Right atrium auricular region (tissue), 2 donors: ENCODE measurements around the gene CSK. TPM values are rescaled to one million over a fixed set of nuclear protein-coding genes. Genes with fewer than 3 reads are reported as not detected.
"Not testable (repeated sequence)": the region's sequence is repeated elsewhere in the genome, so short reads cannot be mapped to it uniquely, and the experiment has no call there.

Experiments
- DNase-seq: peaks from one replicate; pipeline ENCODE4 v3.0.0-alpha.2; 2019; ENCODE audit warnings: low spot score
- H3K27ac ChIP-seq, 2 donors: fragments of 200-600 bp; sonication (generic); 1 replicate in 1 of 2; 2 replicates in 1 of 2; pipeline ENCODE4 v1.5.1; 2016 to 2019
- H3K27me3 ChIP-seq, 2 donors: fragments of 200-600 bp; sonication (generic); one replicate each; pipeline versions ENCODE4 v1.5.1 to v1.6.0; 2017 to 2019
- H3K36me3 ChIP-seq: fragments of 200-600 bp; sonication (generic); one replicate; pipeline ENCODE4 v1.5.1; 2016
- H3K4me1 ChIP-seq, 2 donors: fragments of 200-600 bp; sonication (generic); one replicate each; pipeline versions ENCODE4 v1.5.1 to v1.6.0; 2017 to 2019
- H3K4me3 ChIP-seq, 2 donors: fragments of 200-600 bp; sonication (generic); 1 replicate in 1 of 2; 2 replicates in 1 of 2; pipeline ENCODE4 v1.5.1; 2017 to 2019; ENCODE audit warnings: mild to moderate bottlenecking in 1 of 2, moderate library complexity in 1 of 2
- H3K9me3 ChIP-seq, 2 donors: fragments of 200-600 bp; sonication (generic); one replicate each; pipeline ENCODE4 v1.5.1; 2019
- total RNA-seq, 2 donors: library from RNA; depleted of rRNA; stranded (reverse); fragments of >200 nt; gene quantifications; one replicate each; pipeline ENCODE4 v1.1.0, GENCODE V29; 2016
- TF ChIP-seq, protein P1 (sequence below), 2 donors: fragments of 200-600 bp; sonication (generic); IDR thresholded peaks; one replicate each; pipeline ENCODE4 v1.5.1; 2019; ENCODE audit warnings: antibody characterized with exemption in 2 of 2

Gene CSK
- total RNA-seq, 2 donors from 2014 or later, result 25.6 to 26.8 TPM

DNA sequence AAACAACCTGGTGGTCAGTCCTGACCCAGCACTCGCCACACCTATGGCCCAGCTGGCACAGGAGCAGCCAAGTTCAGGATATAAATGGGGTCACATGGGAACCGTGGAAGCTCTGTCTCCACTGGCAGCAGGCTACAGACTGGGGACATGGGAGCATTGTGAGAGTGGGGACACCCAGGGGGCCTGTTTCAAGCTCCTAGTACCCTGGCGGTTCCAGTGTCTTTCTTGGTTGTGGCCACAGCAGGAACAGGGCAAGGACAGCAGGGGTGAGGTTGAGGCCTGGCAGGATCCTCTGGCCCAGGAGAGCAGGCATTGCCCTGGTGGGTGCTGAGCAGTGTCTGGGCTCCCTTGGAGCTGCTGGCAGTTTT lies 1.9 kb downstream of the CSK start:
- H3K4me1 ChIP-seq, result peaks cover 0 to 83% of the 10 kb centered on the region in 2 donors
- H3K27me3 ChIP-seq, result no peaks in the 10 kb centered on the region
- no peak for DNase-seq
- peak overlapping the region; percentile 69 to 80 for H3K4me3 ChIP-seq
- peak overlapping the region; percentile 91 to 92 for H3K27ac ChIP-seq
- H3K9me3 ChIP-seq, result no peaks in the 10 kb centered on the region
- no peaks in the 10 kb centered on the region for H3K36me3 ChIP-seq
- TF ChIP-seq, protein P1, sequence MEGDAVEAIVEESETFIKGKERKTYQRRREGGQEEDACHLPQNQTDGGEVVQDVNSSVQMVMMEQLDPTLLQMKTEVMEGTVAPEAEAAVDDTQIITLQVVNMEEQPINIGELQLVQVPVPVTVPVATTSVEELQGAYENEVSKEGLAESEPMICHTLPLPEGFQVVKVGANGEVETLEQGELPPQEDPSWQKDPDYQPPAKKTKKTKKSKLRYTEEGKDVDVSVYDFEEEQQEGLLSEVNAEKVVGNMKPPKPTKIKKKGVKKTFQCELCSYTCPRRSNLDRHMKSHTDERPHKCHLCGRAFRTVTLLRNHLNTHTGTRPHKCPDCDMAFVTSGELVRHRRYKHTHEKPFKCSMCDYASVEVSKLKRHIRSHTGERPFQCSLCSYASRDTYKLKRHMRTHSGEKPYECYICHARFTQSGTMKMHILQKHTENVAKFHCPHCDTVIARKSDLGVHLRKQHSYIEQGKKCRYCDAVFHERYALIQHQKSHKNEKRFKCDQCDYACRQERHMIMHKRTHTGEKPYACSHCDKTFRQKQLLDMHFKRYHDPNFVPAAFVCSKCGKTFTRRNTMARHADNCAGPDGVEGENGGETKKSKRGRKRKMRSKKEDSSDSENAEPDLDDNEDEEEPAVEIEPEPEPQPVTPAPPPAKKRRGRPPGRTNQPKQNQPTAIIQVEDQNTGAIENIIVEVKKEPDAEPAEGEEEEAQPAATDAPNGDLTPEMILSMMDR (IDR thresholded peaks at IDR 0.05), result no peak

DNA sequence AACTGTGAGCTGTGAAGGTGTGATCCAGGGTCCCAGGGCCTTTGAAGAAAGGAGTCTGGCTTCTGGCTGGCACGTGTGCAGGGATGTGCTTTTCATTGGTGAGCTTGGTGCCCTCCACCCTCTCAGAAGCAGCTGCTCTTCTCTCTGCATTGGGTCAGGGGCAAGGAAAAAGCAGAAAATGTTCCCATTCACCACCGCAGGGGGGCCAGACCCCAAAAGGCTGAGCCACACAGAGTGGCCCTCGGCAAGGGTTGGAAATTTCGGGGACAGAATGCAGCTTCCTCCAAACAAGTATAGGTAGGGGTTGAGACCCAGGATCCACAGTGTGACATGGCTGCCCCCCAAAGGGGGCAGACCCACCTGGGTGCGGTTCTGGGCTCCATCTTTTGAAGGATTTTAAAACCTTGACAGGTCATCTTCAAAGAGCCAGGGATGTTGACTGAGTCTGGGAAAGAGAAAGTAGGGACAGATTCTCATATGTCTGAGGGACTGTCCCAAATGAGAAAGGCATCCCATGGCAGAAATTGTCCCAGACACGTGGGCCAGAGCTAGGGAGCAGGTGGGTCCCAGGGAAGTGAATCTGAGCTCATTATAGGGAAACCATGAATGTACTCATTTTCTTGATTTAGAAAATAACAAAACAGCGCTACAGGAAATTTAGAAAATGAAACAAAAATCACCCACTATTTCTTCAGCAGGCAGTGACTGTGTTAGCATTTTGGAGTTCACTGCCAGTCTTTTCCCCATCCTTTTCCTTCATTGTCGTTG lies 2.7 kb downstream of the CSK start:
- no peak for DNase-seq
- peak overlapping the region; percentile 91 to 92 for H3K27ac ChIP-seq
- peak overlapping the region in 1 of 2 donors; percentile 80 for H3K4me3 ChIP-seq
- H3K27me3 ChIP-seq, result no peaks in the 10 kb centered on the region
- TF ChIP-seq, protein P1 (IDR thresholded peaks at IDR 0.05), result no peak
- H3K4me1 ChIP-seq, result peaks cover 0 to 91% of the 10 kb centered on the region in 2 donors
- H3K9me3 ChIP-seq, result no peaks in the 10 kb centered on the region
- H3K36me3 ChIP-seq, result no peaks in the 10 kb centered on the region

DNA sequence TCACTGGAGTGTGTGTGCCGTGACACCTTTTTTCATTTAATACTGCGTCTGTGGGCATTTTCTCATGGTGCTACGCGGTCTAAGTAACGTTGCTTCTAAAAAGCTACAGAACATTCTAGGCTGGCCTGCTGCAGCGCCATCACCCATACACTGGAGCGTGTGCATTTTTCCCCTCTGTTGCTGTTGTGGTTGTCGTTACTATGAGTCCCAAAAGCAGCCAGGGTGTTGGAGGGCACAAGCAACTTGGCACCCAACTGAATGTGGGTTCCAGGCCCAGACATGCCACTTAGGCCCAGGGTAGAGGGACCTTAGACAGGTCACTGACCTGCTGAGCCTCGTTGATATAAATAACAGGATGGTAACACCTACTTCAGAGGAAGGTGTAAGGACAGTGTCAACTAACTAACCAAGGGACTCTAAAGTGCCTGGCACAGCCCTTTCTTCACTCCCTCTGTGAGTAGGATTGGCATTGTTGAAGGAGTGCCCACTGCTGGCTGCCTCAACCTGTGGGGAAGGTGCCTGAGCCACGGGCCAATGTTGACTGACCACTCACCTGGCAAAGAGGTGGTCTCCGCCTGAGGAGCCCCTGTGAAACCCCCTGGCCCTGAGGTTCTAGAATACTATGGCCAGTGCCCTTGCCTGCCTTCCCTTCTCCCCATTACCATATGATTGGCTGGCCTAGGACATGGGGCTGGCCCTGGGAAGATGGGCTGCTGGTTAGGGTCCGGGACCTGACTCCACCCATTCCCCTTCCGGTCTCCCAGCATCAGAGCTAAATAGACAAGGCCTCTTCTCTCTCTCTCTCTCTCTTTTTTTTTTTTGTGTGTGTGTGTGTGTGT lies 3.5 kb downstream of the CSK start:
- Histone ChIP-seq H3K36me3 (no peaks in the 10 kb centered on the region), H3K9me3 (no peaks in the 10 kb centered on the region), H3K27me3 (no peaks in the 10 kb centered on the region), H3K27ac (peak overlapping the region; percentile 91 to 92), H3K4me3 (no peak overlapping the region), H3K4me1 (peaks cover 0 to 93% of the 10 kb centered on the region in 2 donors)
- no peak for DNase-seq
- TF ChIP-seq, protein P1 (IDR thresholded peaks at IDR 0.05), result no peak

DNA sequence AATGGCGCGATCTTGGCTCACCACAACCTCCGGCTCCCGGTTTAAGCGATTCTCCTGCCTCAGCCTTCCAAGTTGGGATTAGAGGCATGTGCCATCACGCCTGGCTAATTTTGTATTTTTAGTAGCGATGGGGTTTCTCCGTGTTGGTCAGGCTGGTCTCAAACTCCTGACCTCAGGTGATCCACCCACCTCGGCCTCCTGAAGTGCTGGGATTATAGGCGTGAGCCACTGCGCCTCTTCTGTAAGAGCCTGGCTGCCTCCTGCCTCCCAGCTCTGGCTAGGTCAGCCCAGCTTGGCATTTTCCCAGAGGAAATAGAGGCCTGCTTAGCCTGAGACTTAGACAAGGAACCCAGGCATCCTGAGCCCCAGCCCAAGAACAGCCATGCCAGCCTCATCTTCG lies 4.2 kb downstream of the CSK start:
- H3K4me3 ChIP-seq, DNase-seq, H3K27me3 ChIP-seq, H3K9me3 ChIP-seq, H3K36me3 ChIP-seq: not testable (repeated sequence)
- Histone ChIP-seq H3K4me1 (peaks cover 0 to 93% of the 10 kb centered on the region in 2 donors), H3K27ac (peak overlapping the region; percentile 91 to 92)

DNA sequence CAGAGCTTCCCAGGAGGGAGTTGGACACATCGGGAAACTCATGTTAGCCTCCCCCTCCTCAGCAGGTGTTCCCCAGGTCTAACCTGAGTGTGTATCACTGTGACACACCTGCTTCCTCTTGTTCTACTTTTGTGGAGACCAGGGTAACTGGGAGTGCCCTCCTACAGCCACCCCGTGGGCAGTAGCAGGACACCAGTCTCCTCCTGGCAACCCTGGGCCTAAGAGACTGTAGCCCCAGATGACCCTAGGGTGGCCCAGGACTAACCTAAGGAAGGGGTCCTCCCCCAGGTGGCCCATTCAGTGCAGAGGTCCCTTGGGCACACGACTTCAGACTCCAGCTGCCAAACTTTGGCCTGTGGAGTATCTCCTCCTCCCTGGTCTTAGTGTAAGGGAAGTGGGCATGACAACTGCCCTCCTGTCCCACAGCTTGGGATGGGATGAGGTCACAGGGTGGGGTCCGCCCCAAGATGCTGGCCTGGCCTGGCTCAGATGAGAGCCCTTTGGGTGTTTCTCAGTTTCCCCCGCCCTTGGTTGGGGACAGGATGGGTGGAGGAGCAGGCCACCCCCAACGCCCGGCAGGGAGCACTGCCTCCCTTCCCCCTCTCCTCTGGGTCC lies 4.8 kb downstream of the CSK start:
- Histone ChIP-seq H3K36me3 (no peaks in the 10 kb centered on the region), H3K4me3 (no peak overlapping the region), H3K27me3 (no peaks in the 10 kb centered on the region), H3K27ac (peak overlapping the region; percentile 91 to 92), H3K4me1 (peaks cover 0 to 93% of the 10 kb centered on the region in 2 donors), H3K9me3 (no peaks in the 10 kb centered on the region)
- no peak for DNase-seq
- TF ChIP-seq, protein P1 (IDR thresholded peaks at IDR 0.05), result no peak
